H1 (cell line): ENCODE results near the gene MIGA1. TPM values are rescaled to one million over a fixed set of nuclear protein-coding genes. Genes with fewer than 3 reads are reported as not detected.

Experiments used
- BRCA1 ChIP-seq: IDR thresholded peaks from 2 replicates; pipeline ENCODE4 v1.6.1; 2012; ENCODE audit warnings: low read depth, low read length, improper control_type of control experiment
- polyA plus RNA-seq, 7 experiments: library from polyadenylated mRNA; depleted of rRNA in 3 of 7; stranded (reverse) in 5 of 7; unstranded in 2 of 7; fragments of >200 nt in 5 of 7; fragments of 200-250 nt in 2 of 7; gene quantifications; 1 replicate in 5 of 7; 2 replicates in 1 of 7; 4 replicates in 1 of 7; pipeline versions ENCODE4 v1.2.1 to v1.2.3, GENCODE V29; 2011 to 2013; ENCODE audit warnings: missing spikeins in 2 of 7, mixed read lengths in 2 of 7
- total RNA-seq: library from RNA; stranded (reverse); fragmentation: NEBNext Ultra II Directional; extraction: Animal tissue kit (Norgen Biotek cat#: 25700); gene quantifications from 2 replicates; pipeline ENCODE4 v1.2.1, GENCODE V29; 2021
- TF ChIP-seq, protein P1 (sequence below): fragments of 300-600 bp; sonication (generic); IDR thresholded peaks from 2 replicates; pipeline ENCODE4 v1.7.1; 2012; ENCODE audit warnings: low read length, moderate library complexity, mild to moderate bottlenecking, inconsistent platforms; ENCODE audit not compliant: insufficient replicate concordance

MIGA1 gene
- total and polyA plus RNA-seq, 2 of the 8 experiments (the other 6 are each of a cell fraction or from before 2014, with no cell fraction given) = 0.95 to 7.0 TPM

DNA sequence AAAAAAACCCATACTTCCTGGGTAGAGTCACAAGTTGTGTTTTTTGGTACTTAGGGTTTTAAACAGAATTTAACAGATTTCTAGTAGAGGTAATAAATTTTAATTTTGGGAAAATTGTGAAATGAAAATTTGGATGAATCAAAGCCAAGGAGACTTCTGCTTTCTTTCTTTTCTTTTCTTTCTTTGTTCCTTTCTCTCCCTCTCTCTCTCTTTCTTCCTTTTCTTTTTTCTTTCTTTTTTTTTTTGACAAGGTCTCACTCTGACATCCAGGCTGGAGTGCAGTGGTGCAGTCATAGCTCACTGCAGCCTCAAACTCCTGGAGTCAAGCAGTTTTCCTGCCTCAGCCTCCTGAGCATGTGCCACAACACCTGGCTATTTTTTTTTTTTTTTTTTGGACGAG, 62.1 kb downstream of the MIGA1 start (continued):
- TF ChIP-seq, protein P1, sequence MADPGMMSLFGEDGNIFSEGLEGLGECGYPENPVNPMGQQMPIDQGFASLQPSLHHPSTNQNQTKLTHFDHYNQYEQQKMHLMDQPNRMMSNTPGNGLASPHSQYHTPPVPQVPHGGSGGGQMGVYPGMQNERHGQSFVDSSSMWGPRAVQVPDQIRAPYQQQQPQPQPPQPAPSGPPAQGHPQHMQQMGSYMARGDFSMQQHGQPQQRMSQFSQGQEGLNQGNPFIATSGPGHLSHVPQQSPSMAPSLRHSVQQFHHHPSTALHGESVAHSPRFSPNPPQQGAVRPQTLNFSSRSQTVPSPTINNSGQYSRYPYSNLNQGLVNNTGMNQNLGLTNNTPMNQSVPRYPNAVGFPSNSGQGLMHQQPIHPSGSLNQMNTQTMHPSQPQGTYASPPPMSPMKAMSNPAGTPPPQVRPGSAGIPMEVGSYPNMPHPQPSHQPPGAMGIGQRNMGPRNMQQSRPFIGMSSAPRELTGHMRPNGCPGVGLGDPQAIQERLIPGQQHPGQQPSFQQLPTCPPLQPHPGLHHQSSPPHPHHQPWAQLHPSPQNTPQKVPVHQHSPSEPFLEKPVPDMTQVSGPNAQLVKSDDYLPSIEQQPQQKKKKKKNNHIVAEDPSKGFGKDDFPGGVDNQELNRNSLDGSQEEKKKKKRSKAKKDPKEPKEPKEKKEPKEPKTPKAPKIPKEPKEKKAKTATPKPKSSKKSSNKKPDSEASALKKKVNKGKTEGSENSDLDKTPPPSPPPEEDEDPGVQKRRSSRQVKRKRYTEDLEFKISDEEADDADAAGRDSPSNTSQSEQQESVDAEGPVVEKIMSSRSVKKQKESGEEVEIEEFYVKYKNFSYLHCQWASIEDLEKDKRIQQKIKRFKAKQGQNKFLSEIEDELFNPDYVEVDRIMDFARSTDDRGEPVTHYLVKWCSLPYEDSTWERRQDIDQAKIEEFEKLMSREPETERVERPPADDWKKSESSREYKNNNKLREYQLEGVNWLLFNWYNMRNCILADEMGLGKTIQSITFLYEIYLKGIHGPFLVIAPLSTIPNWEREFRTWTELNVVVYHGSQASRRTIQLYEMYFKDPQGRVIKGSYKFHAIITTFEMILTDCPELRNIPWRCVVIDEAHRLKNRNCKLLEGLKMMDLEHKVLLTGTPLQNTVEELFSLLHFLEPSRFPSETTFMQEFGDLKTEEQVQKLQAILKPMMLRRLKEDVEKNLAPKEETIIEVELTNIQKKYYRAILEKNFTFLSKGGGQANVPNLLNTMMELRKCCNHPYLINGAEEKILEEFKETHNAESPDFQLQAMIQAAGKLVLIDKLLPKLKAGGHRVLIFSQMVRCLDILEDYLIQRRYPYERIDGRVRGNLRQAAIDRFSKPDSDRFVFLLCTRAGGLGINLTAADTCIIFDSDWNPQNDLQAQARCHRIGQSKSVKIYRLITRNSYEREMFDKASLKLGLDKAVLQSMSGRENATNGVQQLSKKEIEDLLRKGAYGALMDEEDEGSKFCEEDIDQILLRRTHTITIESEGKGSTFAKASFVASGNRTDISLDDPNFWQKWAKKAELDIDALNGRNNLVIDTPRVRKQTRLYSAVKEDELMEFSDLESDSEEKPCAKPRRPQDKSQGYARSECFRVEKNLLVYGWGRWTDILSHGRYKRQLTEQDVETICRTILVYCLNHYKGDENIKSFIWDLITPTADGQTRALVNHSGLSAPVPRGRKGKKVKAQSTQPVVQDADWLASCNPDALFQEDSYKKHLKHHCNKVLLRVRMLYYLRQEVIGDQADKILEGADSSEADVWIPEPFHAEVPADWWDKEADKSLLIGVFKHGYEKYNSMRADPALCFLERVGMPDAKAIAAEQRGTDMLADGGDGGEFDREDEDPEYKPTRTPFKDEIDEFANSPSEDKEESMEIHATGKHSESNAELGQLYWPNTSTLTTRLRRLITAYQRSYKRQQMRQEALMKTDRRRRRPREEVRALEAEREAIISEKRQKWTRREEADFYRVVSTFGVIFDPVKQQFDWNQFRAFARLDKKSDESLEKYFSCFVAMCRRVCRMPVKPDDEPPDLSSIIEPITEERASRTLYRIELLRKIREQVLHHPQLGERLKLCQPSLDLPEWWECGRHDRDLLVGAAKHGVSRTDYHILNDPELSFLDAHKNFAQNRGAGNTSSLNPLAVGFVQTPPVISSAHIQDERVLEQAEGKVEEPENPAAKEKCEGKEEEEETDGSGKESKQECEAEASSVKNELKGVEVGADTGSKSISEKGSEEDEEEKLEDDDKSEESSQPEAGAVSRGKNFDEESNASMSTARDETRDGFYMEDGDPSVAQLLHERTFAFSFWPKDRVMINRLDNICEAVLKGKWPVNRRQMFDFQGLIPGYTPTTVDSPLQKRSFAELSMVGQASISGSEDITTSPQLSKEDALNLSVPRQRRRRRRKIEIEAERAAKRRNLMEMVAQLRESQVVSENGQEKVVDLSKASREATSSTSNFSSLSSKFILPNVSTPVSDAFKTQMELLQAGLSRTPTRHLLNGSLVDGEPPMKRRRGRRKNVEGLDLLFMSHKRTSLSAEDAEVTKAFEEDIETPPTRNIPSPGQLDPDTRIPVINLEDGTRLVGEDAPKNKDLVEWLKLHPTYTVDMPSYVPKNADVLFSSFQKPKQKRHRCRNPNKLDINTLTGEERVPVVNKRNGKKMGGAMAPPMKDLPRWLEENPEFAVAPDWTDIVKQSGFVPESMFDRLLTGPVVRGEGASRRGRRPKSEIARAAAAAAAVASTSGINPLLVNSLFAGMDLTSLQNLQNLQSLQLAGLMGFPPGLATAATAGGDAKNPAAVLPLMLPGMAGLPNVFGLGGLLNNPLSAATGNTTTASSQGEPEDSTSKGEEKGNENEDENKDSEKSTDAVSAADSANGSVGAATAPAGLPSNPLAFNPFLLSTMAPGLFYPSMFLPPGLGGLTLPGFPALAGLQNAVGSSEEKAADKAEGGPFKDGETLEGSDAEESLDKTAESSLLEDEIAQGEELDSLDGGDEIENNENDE = no peak
- no peak for TF ChIP-seq BRCA1
